Measurements from ENCODE around the gene DPYD.

Gene DPYD

GRCh38 chr1:97529600-97529999 lies 391.2 kb downstream of the DPYD start:
- DNase-seq (ENCODE audit: low read depth), result no peak

- no peak for DNase-seq (ENCODE audit: low read depth)
Measured at GRCh38 chr1:97524211-97524610, 396.6 kb downstream of the DPYD start.

- DNase-seq (ENCODE audit: low read depth), result no peak
Measured at GRCh38 chr1:97516588-97516987, 404.2 kb downstream of the DPYD start.

- DNase-seq (ENCODE audit: low read depth), result no peak
Measured at GRCh38 chr1:97508653-97509218, 412.1 kb downstream of the DPYD start.

- no peak for DNase-seq (ENCODE audit: low read depth)
Measured at GRCh38 chr1:97507863-97508262, 413.0 kb downstream of the DPYD start.

- DNase-seq (ENCODE audit: low read depth), result no peak
Measured at GRCh38 chr1:97506368-97506767, 414.5 kb downstream of the DPYD start.

GRCh38 chr1:97505816-97506215 lies 415.0 kb downstream of the DPYD start:
- DNase-seq (ENCODE audit: low read depth), result no peak

- DNase-seq (ENCODE audit: low read depth), result no peak
Measured at GRCh38 chr1:97505289-97505688, 415.5 kb downstream of the DPYD start.

- no peak for DNase-seq (ENCODE audit: low read depth)
Measured at GRCh38 chr1:97502360-97502759, 418.5 kb downstream of the DPYD start.

GRCh38 chr1:97501628-97502027 lies 419.2 kb downstream of the DPYD start:
- DNase-seq (ENCODE audit: low read depth), result no peak

- no peak for DNase-seq (ENCODE audit: low read depth)
Measured at GRCh38 chr1:97500760-97501159, 420.1 kb downstream of the DPYD start.

GRCh38 chr1:97499667-97500066 lies 421.2 kb downstream of the DPYD start:
- DNase-seq (ENCODE audit: low read depth), result no peak

- no peak for DNase-seq (ENCODE audit: low read depth)
Measured at GRCh38 chr1:97489834-97490233, 431.0 kb downstream of the DPYD start.

GRCh38 chr1:97488530-97488929 lies 432.3 kb downstream of the DPYD start:
- DNase-seq (ENCODE audit: low read depth), result no peak

GRCh38 chr1:97482022-97482421 lies 438.8 kb downstream of the DPYD start:
- no peak for DNase-seq (ENCODE audit: low read depth)

GRCh38 chr1:97467445-97467844 lies 453.4 kb downstream of the DPYD start:
- DNase-seq (ENCODE audit: low read depth), result no peak

GRCh38 chr1:97464305-97464704 lies 456.5 kb downstream of the DPYD start:
- no peak for DNase-seq (ENCODE audit: low read depth)

- DNase-seq (ENCODE audit: low read depth), result no peak
Measured at GRCh38 chr1:97461782-97462181, 459.1 kb downstream of the DPYD start.

- DNase-seq (ENCODE audit: low read depth), result no peak
Measured at GRCh38 chr1:97457446-97458089, 463.3 kb downstream of the DPYD start.

GRCh38 chr1:97451944-97452343 lies 468.9 kb downstream of the DPYD start:
- DNase-seq (ENCODE audit: low read depth), result no peak

- no peak for DNase-seq (ENCODE audit: low read depth)
Measured at GRCh38 chr1:97451046-97451826, 469.6 kb downstream of the DPYD start.

GRCh38 chr1:97441966-97442365 lies 478.9 kb downstream of the DPYD start:
- no peak for DNase-seq (ENCODE audit: low read depth)

- no peak for DNase-seq (ENCODE audit: low read depth)
Measured at GRCh38 chr1:97433824-97434177, 487.0 kb downstream of the DPYD start.

All from activated T-cell treated with anti-CD3 and anti-CD28 coated beads for 1 hour (primary cell).